Activated CD8-positive, alpha-beta memory T cell treated with anti-CD3 and anti-CD28 coated beads for 24 hours (primary cell): ENCODE measurements around the gene SLC9A7.

ENCODE experiments used
- DNase-seq: peaks from one replicate; pipeline ENCODE4 v3.0.0-alpha.2; 2020

SLC9A7 gene

DNA sequence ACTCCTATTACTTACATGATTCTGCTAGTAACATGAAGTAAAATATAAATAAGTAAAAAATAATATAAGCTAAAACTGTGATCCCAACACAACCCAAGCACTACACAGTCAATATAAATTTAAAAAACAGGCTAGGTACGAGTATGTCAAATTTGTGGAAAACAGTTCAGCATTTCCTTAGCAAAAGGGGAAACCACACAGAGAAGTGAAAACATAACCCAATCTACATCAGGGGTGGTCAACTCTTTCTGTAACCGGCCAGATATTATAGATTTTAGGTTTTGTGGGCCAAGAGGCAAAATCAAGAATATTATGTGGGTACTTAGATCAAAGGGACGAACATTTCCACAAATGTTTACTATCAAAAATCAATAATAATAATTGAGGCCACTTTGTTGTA, 115.3 kb downstream of the SLC9A7 start:
- DNase-seq = no peak

GRCh38 chrX:46642145-46642544, 116.8 kb downstream of the SLC9A7 start:
- DNase-seq = no peak

DNA sequence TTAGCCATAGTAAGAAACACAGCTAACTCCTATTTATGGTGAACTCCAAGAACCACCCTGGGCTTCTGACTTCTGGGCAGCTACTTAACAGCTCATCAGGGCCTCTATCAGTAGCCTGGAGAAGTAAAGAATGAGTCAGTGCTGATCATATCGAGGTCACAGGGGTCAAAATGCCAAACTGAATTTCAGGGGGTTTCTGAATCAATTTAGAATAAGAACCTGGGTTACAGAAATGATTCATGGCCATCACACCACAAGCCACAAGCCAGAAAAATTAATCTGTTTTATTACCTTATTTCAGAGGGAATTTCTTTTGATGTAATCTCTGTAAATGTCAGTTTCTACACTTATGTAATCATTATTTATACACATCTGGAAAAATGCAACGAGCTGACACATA, 121.0 kb downstream of the SLC9A7 start:
- DNase-seq = no peak

DNA sequence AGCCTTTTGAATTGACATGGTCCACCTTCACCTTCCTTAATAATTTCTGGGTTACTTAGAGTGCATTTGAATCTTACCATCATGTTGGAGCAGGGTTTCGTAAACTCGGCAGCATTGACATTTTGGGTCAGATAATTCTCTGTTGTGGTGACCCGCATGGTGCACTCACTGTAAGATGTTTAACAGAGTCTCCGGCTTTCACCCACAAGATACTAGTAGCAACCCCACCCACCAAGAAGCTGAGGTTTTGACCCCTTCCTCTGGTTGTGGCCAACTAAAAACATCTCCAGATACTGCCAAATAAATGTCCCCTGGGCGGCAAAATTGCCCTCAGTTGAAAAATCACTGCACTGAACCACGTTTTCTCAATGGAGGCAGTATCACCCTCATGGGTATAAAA, 122.7 kb downstream of the SLC9A7 start:
- DNase-seq = no peak

- DNase-seq = no peak
Observed at GRCh38 chrX:46635186-46635585, 123.7 kb downstream of the SLC9A7 start.

GRCh38 chrX:46634577-46634976, 124.3 kb downstream of the SLC9A7 start:
- DNase-seq = no peak

- no peak for DNase-seq
Observed at GRCh38 chrX:46630141-46630540, 128.8 kb downstream of the SLC9A7 start.

DNA sequence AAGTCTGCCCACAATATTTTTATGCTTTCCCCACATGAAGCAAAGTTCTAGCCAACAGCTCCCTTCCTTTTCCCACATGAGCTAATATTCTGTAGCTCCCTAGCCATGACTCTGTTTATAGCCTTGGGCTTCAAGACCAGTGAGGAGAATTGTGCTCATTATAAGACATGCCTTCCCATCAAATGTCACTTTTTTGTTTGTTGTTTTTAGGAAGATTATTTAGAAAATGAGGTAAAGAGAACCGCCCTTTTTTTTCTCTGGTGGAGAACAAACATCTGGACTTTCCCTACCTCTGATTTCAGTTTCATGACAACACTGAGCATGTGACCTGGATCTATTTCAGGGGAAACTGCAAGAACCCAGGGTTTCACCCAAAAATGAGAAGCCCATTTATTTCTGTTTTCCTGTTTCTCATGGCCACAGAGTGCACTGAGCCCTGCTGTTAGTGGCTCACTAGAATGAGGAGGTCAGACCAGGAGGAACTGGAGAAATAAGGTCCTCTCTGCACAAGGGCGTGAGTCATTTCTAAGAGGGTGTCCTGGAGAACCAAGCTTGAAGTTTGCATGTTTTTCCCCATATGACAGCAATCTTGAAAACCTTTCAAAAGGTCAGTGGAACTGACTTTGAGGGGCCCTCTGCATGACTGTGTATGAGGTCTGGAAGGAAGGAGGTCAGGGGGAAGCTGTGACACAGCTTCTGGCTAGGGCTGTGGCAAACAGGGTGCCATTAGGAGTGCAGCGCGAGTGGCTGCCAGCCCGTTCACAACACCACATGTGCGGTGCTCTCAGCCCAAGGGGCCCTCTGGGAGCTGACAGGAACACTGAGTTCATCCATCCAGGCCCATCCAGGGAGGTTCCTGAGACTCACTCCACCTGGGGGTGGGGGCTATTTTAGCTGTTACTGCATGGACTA, 130.2 kb downstream of the SLC9A7 start:
- DNase-seq = no peak

- DNase-seq = no peak
Observed at GRCh38 chrX:46627711-46628419, 131.1 kb downstream of the SLC9A7 start.

- DNase-seq = no peak
Observed at GRCh38 chrX:46627062-46627461, 131.9 kb downstream of the SLC9A7 start.

DNA sequence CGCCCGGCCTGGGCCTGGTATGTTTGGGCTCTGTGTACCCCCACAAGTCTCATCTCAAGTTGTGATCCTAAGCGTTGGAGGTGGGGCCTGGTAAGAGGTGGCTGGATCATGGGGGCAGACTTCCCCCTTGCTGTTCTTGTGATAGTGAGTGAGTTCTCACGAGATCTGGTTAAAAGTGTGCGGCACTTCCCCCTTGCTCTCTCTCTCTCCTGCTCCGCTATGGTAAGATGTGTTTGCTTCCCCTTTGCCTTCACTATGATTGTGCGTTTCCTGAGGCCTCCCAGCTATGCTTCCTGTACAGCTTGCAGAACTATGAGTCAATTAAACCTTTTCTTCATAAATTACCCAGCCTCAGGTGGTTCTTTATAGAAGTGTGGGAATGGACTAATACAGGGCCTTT, 132.4 kb downstream of the SLC9A7 start:
- no peak for DNase-seq

- no peak for DNase-seq
Observed at GRCh38 chrX:46624090-46624786, 134.7 kb downstream of the SLC9A7 start.

- no peak for DNase-seq
Observed at GRCh38 chrX:46621572-46621971, 137.3 kb downstream of the SLC9A7 start.

DNA sequence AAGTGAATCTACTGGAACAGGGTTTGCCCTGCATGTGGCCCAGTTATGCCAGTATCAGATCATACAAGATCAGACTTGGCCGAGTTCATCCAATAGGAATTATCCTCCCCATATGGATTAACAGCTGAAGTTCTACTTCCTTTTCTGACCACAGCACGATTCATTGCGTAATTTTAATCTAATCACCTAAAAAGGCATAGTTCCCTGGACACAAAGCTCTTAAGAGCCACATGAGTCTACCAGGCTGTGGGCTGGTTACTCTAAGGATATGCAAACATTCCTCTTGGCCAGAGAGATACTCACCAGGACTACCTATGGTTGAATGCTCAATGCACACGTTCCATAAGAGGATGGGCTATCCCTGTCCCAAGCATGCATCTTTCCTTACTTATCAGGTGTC, 138.4 kb downstream of the SLC9A7 start:
- no peak for DNase-seq

DNA sequence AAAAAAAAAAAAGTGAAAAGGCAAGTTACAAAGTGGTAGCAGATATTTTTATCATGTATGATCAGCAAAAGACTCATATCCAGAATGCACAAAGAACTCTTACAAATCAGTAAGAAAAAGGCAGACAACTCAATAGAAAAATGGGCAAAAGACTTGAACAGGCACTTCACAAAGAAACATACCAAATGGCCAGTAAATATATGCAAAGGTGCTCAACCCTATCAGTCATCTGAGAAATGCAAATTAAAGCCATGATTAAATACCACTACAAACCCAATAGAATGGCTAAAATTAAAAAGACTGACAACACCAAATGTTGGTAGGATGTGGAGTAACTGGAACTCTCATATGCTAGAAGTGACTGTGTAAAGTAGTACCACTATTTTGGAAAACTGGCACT, 140.0 kb downstream of the SLC9A7 start:
- no peak for DNase-seq

GRCh38 chrX:46617906-46618305, 141.0 kb downstream of the SLC9A7 start:
- DNase-seq = no peak

DNA sequence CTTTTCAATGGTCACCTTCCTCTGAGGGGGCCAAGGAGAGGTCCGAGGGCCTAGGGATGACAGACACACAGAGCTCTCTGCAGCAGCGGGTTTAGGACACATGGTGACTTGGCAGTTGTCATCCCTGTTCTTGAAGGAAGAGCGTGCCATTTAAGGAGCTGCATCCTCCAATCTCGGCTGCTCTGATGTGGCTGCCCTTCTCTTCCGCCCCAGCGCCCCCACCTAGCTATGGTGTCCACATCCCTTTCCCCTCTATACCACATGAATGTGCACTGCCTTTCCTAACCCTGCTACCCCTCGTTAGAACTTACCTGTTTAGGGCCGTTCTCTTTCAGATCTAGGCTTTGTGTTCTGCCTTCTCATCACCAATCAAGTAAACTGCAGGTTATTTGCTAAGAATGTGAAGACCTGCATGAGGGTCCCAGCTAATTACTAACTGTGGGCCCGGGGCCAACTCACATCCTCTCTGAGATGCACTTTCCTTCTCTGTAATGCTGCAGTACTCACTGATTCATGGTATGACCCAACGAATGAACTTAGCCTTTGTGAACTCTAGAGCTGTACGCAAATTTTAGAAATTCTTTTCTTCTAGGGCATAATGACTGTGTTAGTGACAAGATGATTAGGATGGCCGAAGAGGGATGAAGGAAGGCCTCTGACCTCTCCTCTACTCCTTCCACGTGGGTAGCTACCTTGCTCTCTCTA, 147.1 kb downstream of the SLC9A7 start:
- DNase-seq = no peak

- no peak for DNase-seq
Observed at GRCh38 chrX:46610070-46610658, 148.8 kb downstream of the SLC9A7 start.

DNA sequence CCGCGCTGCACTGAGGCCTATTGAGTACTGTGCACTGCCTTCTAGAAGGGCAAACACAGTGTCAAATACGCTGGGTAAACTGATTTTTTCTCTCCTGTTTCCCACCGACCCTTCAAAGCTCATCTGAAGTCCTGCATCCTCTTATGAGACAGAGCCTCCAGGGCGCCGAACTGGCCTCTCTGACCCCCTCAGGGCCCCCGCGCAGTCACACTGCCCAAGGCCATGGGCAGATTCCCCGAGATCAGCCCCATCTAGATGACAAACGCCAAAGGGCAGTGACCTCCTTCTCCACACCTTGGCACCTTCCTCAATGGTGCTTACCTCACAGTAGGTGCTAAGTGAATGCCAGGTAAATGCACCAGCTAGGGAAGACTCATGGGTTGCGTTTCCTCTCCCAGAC, 151.0 kb downstream of the SLC9A7 start:
- DNase-seq = no peak

DNA sequence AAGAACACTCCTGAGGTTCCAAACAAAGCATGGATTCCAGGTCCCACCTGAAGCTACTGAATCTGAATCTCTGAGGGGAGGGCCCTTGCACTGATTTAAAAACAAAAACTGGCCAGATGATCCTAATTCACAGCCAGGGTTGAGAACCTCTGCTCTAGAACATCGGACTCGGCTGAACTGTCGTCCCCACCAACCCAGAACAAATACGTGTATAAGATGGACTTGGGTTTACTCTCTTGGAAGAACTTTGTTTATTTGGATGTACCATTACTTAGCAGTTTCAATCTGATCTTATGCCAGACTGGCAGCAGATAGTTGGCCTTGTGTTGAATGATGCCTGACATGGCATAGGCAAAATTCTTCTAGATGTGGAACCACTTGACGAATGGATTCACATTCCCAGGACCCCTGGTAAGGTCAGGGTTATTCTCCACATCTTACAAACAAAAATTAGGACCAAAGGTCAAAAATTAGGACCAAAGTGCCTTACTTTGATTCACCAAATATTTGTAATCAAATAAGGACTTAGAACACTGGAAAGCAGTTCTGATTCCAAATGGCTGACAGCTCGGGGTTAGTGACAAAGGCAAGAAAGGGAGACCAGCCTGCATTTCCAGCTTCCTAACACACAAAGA, 156.3 kb downstream of the SLC9A7 start:
- DNase-seq = no peak

- no peak for DNase-seq
Observed at GRCh38 chrX:46601283-46601682, 157.6 kb downstream of the SLC9A7 start.

GRCh38 chrX:46599051-46599560, 159.8 kb downstream of the SLC9A7 start:
- DNase-seq = no peak
